NCI-H226 (cell line): ENCODE data around the gene MCHR1.
"Not testable (repeated sequence)": the region's sequence is repeated elsewhere in the genome, so short reads cannot be mapped to it uniquely, and the experiment has no call there.

Experiments
- DNase-seq: peaks from one replicate; pipeline ENCODE4 v3.0.0-alpha.2; 2015

The MCHR1 gene

DNA sequence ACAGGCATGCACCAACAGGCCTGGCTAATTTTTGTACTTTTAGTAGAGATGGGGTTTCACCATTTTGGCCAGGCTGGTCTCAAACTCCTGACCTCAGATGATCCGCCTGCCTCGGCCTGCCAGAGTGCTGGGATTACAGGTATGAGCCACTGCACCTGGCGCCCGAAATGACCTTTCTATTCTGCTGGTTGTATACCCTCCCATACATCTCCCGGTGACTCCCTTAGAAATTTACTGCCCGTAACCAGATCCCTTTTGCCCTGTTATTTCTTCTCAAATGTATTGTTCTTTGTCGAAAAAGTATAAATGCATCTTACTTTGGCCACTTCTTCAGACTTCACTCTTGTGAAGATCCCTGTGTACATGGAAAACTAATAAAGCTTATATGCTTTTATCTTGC lies 22.0 kb downstream of the MCHR1 start:
- DNase-seq, result no peak

DNA sequence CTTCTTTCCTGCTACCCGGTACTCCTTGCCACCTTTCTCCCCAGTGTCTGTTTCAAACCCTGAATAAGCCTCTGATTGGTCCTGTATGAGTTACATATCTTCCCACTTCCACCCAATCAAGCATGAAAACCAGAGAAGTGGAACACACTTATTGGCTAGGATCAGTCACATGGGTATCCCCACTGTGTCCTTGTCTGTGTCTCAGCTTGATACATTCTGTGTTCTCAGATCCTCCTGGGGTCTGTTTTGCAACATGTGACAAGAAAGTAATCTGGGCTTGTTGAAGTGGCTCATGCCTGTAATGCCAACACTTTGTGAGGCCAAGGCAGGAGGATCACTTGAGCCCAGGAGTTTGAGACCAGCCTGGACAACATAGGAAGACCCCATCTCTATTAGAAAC lies 23.9 kb downstream of the MCHR1 start:
- no peak for DNase-seq

DNA sequence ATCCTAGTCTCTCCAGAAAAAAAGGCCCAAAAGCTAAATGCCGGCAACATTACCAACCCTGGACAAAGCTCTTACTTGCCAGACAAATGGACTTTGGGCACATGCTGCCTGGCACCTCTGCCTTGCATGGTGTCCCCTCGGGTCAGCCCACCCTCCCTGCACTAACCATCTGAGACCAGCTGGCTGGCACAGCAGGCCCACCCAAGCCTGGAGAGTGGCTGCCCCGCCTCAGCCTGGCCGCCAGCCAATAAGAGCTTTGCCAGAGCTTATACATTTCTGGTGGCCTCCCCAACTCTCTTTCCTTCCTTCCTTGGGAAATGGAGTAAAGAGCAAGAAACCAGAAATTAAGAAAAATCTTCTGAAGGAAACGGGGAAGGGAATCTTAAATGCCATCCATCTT lies 24.5 kb downstream of the MCHR1 start:
- DNase-seq, result no peak

DNA sequence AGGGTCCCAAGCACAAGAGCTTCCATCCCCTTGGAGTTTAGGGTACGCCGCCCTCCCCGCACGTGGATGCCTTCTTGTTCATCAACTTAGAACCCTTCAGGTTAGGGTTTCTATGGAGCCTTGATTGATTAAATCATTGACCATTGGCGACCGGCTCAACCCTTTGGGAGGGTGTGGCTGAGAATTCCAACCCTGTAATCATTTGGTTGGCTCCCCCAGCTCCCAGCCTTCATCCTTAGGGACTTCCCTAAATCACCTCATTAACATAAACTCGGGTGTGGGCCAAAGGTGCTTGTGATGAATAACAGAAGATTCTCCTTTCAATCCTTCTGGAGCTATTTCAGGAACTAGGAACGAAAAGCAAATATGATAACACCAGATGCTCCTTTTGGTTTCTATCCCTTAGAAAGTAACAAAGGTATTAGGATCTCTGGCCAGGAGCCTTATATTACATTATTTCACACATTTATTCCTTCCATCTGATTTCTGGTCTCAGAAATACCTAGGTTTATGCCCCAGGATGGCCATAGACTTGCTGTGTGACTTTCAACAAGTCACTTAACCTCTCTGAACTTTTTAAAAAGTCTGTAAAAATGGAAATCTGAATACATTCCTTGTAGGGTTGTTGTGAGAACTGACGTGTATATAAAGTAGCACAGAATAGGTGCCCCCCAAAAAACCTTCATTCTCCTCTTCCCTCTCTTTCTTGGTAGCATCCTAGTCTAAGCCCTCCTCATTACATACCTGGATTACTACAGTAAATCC lies 26.8 kb downstream of the MCHR1 start:
- DNase-seq, result no peak

DNA sequence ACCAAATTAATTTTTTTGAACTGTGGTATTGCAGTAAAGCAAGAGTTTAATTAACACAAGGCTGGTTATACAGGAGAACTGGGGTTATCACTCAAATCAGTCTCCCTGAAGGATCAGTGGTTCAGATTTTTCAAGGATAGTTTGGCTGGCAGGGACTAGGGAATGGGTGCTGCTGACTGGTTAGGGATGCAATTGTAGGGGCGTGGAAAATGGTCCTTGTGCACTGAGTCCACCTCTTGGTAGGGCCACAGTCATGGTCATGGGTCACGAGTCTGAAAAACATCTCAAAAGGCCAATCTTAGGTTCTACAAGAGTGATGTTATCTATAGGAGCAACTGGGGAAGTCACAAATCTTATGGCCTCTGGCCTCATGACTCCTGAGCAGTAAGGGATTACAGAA lies 27.9 kb downstream of the MCHR1 start:
- no peak for DNase-seq

DNA sequence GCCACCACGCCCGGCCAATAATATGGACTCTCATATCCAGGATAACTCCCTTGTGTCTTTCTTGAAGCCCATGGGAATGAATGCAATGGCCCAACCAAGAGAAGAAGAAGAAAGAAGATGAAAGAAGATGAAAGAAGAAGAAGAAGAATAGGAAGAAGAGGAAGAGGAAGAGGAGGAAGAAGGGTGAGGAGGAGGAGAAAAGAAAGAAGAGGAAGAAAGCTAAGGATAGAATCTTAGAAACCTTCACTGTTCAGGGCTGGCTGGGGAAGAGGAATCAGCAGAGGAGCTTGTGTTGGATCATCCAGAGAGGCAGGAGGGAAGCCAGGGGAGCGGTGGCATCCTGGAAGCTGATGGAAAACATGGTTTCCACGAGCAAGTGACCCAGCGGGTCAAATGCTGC lies 28.9 kb downstream of the MCHR1 start:
- DNase-seq, result no peak

DNA sequence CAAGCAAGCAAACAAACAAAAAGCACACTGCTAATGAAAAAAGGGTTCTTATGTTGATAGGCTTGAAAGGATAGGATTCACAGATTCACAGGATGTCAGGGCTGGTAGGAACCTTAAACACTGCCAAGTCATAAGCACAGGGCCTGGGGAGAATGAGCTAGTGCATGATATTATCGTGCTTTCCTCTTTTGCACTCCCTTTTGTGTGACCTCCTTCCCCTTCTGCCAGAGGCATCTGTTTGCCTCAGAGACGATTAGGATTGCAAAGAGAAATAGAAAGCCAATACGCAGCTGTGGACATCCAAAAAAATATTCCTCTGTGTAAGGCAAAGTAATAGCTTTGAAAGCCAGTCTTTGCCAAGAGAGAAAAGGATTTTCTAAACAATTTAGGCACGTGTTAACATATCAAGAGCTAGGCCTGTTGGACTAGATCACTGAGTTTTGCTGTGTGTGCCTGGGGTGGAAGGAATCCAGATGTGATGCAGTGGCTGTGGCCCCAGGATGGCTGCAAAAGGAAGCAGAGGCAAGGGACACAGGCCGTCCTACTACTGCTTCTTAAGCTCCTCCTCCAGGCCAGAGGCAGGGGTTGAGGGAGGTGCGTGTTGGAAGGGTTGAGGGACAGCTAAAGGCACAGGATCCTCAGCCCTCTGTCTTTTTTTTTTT lies 30.6 kb downstream of the MCHR1 start:
- no peak for DNase-seq

DNA sequence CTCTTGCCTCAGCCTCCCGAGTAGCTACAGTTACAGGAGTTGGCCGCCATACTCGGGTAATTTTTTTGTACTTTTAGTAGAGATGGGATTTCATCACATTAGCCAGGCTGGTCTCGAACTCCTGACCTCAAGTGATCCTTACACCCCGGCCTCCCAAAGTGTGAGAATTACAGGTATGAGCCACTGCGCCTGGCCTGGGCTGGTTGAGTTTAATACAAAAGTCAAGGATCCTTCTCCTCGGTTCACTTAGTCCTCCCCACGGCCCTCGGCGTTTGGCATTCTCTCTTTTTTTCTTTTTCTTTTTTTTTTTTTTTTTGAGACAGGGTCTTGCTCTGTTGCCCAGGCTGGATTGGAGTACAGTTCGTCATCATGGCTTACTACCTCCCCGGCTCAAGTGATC lies 33.0 kb downstream of the MCHR1 start:
- no peak for DNase-seq

DNA sequence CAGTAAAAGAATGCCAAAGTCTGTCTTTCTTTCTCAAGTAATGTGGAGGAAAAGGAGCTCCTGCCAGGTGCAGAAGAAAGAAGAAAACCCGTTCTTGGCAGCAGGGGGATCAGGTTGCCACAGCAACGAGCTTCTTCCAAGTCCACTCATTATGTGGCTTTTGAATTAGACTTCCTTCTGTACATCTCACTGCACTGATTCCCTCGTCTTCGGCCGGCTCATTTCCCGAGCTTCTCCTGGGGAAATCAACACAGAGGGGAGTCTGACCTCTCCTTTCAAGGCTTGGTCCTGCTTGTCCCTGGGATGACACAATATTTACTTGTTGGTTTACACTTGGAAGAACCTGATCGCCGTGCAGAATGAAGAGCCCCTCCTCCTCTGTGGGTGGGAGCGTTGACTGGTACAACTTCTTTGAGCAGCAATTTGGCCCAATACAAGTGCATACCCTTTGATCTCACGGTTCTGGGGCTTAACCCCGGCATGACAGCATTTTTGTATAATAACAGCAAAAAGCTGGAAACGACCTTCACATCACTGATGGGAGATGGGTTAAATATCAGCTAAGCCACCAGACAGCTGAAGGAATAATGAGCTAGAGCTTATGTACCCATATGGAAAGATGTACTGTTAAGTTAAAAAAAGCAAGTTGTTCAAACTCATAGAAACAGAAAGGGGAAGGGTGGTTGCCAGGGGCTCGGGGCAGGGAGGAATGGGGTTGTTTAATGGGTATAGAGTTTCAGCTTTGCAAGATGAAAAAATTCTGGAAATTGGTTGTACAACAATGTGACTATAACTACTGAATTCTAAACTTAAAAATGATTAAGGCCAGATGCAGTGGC lies 35.4 kb downstream of the MCHR1 start:
- no peak for DNase-seq

DNA sequence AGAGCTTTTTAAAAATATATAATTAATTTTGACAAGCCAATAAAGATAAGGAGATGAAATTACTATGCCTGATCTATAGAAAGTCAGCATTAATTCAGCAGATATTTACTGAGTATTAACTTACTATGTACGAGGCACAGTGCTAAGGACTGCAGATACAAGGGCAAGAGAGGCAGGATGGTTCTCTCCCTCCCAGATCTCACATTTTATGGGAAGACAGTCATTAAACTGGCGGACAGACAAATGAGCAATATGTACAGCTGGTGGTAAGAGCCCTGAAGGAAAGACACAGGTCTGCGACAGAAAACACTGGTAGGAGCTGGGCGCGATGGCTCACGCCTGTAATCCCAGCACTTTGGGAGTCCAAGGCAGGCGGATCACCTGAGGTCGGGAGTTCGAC lies 36.8 kb downstream of the MCHR1 start:
- no peak for DNase-seq

DNA sequence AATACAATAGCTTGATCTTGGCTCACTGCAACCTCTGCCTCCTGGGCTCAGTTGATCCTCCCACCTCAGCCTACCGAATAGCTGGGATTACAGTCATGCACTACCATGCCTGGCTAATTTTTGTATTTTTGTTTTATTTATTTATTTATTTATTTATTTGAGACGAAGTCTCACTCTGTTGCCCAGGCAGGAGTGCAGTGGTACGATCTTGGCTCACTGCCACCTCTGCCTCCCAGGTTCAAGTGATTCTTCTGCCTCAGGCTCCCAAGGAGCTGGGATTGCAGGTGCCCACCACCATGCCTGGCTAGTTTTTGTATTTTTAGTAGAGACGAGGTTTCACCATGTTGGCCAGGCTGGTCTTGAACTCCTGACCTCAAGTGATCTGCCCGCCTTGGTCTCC lies 38.4 kb downstream of the MCHR1 start:
- DNase-seq, result not testable (repeated sequence)

DNA sequence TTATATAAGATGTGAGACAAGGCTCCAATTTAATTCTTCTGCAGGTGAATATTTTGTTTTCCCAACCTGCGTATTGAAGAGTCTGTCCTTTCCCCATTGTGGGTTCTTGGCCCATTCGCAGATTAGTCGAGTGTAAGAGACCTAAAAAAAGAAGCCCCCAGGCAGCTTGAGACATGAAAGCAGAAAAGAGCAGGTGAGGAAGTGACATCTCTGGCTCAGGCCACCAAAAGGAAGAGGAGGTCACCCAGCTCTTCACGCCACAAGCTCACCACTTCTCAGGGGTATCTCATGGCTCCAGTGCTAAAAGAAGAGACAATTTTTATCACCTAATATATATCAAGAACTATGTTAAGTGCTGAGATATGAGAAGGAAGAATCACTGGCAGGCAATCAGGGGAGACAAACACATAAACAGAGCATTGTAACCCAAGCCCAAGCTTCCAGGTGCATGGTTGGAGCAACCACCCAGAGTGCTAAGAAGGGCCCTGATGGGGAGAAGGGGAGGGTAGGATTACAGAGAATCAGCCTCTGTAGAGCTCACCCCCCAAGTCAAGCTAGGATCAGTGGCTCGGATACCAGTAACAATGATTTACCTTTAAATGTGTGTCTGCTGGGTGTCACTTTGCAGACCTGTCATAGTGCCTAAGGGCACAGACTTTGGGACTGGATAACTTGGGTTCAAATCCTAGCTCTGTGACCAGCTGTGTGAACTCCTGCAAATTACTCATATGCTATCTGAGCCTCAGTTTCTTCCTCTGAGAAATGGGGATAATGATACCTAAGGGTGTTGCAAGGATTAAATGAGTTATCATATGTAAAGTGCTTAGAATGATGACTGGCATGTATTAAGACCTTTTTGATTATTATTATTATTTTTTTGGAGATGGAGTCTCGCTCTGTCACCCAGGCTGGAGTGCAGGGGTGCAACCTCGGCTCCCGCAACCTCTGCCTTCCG lies 39.2 kb downstream of the MCHR1 start:
- DNase-seq, result no peak

DNA sequence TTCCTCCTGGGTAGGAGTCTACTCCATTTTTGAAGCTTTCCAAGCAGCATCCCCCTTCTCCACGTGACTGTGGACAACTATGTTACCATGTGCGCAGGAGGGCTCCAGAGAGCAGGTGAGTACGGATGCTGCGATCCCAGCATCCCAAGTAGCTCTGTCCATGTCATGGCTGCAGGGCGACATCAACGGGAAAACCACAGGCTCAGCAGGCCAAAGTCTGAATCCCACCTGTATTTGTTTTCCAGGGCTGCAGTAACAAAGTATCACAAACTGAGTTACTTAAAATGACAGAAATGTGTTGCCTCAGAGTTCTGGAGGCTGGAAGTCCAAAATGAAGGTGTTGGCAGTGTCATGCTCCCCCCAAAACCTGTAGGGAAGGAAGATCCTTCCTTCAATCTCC lies 40.3 kb downstream of the MCHR1 start:
- no peak for DNase-seq

DNA sequence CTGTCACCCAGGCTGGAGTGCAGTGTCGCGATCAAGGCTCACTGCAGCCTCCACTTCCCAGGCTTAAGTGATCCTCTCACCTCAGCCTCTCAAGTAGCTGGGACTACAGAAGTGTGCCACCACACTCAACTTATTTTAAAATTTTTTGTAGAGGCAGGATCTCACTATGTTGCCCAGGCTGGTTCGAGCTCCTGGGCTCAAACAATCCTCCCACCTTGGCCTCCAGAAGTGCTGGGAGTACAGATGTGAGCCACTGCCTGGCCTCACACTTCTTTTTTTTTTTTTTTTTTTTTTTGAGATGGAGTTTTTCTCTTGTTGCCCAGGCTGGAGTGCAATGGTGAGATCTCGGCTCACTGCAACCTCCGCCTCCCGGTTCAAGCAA lies 40.9 kb downstream of the MCHR1 start:
- not testable (repeated sequence) for DNase-seq

DNA sequence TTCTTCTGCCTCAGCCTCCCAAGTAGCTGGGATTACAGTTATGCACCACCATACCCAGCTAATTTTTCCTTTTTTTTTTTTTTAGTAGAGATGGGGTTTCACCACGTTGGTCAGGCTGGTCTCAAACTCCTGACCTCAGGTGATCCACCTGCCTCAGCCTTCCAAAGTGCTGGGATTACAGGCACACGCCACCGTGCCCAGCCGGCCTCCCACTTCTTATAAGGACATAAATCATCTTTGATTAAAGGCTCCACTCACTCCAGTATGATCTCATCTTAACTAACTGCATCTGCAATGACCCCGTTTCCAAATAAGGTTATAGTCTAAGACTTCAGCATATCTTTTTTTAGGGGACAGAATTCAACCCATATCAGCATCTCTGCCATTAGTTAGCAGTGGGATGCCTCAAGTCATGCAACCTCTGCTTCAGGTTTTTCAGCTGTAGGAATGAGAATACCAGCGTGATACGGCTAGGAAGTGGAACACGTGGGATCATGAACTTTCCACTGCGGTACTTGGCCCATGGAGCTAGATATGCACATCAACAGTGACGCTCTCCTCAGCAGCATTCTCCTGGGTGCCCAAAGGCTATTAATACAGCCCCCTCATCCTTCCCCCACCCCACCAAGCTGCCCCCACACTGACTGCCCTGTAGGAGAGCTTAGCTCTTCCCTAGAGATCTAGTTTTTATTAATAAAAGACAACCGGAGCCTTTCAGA lies 41.4 kb downstream of the MCHR1 start:
- no peak for DNase-seq

DNA sequence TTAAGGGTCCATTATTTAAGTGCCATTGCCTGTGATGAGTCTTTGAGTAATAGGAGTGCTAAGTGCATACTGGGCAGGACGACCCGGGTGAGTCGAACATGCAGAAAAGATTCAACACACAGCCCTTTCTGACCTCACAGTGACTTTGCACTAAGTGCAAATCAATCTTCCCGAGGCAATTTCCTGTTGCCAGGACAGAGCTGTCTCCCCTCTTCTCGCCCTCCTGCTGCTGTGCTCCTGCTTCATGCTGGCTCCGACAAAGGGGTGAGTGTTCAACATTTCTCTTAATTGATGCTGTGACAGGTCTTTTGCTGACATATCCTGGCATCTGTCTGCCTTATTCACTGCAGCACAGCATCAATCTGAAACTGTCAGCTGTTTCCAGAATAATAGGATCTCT lies 42.0 kb downstream of the MCHR1 start:
- DNase-seq, result peak; percentile 32

DNA sequence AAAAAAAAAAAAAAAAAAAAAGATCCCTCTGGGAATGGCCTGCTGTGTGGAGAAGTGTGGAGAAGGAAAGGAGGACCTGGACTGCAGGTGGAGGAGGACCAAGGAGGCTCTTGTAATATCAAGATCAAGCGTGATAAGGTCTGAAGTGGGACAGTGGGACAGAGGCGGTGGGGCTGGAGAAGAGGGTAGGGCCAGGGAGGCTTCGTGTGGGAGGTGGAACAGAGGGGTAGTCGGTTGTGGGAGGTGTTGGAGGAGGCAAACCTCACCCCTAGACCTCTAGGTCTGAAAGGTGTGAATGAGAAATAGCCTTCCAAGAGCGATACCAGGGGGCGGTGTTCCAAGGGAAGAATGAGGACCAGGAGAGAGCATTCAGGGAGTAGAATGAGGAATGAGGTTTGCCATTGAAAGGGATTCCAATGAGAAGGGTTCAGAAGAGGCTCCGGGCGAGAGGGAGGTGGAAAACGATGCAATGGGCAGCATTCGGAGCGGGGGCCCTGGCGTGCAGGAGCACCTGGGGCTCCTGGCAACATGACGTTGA lies 44.2 kb downstream of the MCHR1 start:
- no peak for DNase-seq

DNA sequence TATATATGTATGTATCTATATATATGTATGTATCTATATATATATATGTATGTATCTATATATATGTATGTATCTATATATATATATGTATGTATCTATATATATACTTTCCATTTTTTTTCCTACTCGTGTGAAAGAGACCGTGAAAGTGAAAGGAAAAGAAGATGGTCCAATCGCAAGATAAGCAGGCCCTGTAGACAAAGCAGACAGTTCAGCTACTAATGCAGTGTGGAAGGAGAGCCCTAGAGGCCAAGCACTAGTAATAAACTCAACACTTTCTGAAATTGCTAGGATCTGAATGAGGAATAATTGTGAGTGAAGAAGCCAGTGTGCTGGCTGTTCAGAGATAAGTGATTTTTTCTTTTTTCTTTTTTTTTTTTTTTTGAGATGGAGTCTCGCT lies 47.2 kb downstream of the MCHR1 start:
- no peak for DNase-seq

DNA sequence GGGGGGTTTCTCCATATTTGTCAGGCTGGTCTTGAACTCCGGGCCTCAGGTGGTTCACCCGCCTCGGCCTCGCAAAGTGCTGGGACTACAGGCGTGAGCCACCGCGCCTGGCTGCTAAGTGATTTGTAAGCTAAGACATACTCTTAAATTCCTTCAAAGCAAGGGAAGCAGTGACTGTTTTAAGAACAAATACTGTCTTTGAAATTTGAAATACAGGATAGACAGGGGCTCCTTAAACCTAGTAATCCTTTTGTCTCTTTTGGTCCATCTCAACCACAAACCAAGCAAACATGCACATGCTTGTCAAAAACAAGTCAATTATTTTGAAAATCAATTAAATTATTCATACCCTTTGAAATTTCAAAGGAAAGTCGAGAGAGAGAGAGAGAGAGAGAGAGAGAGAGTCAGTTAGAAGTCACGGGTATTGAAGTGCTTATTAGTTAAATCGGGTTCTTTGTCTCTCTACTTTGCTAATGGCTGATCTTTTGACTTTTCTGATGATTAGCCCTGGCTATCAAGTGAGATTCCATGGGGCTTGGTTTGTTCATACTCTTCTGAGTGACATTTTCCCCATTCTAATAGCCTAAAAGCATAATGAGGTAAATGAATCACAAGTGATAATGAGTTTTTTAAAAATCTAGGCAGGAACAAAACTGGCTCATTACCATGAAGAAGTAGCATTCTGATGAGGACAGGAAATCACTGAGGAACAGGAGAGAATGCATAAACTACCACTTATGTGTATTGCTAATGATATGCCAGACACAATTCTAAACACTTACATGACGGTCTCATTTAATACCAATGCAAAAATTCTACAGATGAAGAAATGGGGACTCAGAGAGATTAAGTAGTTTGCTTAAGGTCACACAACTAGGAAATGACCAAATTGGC lies 48.0 kb downstream of the MCHR1 start:
- DNase-seq, result no peak

DNA sequence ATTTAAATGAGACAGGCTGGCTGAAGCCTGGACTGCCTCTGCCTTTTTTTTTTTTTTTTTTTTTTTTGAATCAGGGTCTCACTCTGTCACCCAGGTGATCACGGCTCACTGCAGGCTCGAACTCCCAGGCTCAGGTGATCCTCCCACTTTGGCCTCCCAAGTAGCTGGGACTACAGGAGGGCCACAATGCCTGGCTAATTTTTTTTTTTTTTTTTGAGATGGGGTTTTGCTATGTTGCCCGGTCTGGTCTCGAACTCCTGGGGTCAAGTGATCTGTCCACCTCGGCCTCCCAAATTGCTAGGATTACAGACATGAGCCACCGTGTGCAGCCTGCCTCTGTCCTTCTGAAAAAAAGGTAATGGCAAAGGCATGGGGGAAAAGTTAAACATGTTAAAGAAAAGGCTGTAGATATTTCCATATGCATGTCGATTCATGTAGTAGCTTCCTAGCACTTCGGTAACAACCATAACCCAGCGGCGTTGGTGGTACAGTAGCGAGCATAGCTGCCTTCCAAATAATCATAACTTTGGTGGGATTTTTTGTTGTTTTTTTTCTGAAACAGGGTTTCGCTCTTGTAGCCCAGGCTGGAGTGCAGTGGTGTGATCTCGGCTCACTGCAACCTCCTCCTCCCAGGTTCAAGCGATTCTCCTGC lies 48.8 kb downstream of the MCHR1 start:
- DNase-seq, result no peak
